Neural crest cell (in vitro differentiated cells): ENCODE data around the gene SPHK2. TPM values are rescaled to one million over a fixed set of nuclear protein-coding genes. Genes with fewer than 3 reads are reported as not detected.
A peak's percentile ranks its signal among the peaks of the same experiment; 100 is the strongest.

Experiments
- DNase-seq: peaks from one replicate; pipeline ENCODE4 v3.0.0; 2021; ENCODE audit warnings: low read depth, mixed read lengths, low spot score
- H3K27ac Mint-ChIP-seq: one replicate; pipeline ENCODE4 v1.8.0; 2021; ENCODE audit warnings: mild to moderate bottlenecking, mixed read lengths; ENCODE audit not compliant: unreplicated experiment
- H3K27me3 Mint-ChIP-seq: 2 replicates; pipeline ENCODE4 v1.8.0; 2021; ENCODE audit warnings: low read depth, mild to moderate bottlenecking, mixed read lengths
- H3K36me3 Mint-ChIP-seq: 2 replicates; pipeline ENCODE4 v1.8.0; 2021; ENCODE audit warnings: low read depth, mild to moderate bottlenecking, mixed read lengths
- H3K4me1 Mint-ChIP-seq: 2 replicates; pipeline ENCODE4 v1.8.0; 2021; ENCODE audit warnings: mixed read lengths
- H3K4me3 Mint-ChIP-seq: one replicate; pipeline ENCODE4 v1.8.0; 2021; ENCODE audit warnings: mild to moderate bottlenecking, mixed read lengths
- H3K9me3 Mint-ChIP-seq: 2 replicates; pipeline ENCODE4 v1.8.0; 2021; ENCODE audit warnings: mixed read lengths
- CTCF ChIP-seq: fragments of 200-600 bp; sonication (generic); conservative IDR thresholded peaks from 2 replicates; pipeline ENCODE4 v1.5.0; 2021; ENCODE audit warnings: antibody characterized with exemption, mild to moderate bottlenecking
- total RNA-seq: library from RNA; stranded (reverse); gene quantifications from 2 replicates; pipeline ENCODE4 v1.2.1, GENCODE V29; 2021

SPHK2 gene
- total RNA-seq, 1 donor from 2014 or later: 50.3 TPM

- Mint-ChIP-seq H3K4me3 (no peak within 1 kb of the TSS), H3K36me3 (no peaks in the 10 kb centered on the region), H3K9me3 (no peaks in the 10 kb centered on the region), H3K27me3 (peaks cover under 1% of the 10 kb centered on the region), H3K27ac (no peak within 1 kb of the TSS), H3K4me1 (peaks cover 4% of the 10 kb centered on the region)
- DNase-seq: no peak
- TF ChIP-seq CTCF: no peak
These were observed 12.6 kb upstream of the SPHK2 start, which contains the start of gene SPACA4 for GRCh38 chr19:48606463-48607358. TSS of gene SPACA4 (plus strand) at chr19:48606742. CDS start at chr19:48606979, 237 bp downstream.

GRCh38 chr19:48607359-48607755 lies 11.9 kb upstream of the SPHK2 start:
- H3K27me3 Mint-ChIP-seq: peaks cover 4% of the 10 kb centered on the region
- no peak for DNase-seq
- no peak for TF ChIP-seq CTCF
- H3K4me1 Mint-ChIP-seq: peaks cover 4% of the 10 kb centered on the region
- no peak overlapping the region for H3K4me3 Mint-ChIP-seq
- H3K36me3 Mint-ChIP-seq: no peaks in the 10 kb centered on the region
- H3K9me3 Mint-ChIP-seq: no peaks in the 10 kb centered on the region
- H3K27ac Mint-ChIP-seq: no peak overlapping the region

DNA sequence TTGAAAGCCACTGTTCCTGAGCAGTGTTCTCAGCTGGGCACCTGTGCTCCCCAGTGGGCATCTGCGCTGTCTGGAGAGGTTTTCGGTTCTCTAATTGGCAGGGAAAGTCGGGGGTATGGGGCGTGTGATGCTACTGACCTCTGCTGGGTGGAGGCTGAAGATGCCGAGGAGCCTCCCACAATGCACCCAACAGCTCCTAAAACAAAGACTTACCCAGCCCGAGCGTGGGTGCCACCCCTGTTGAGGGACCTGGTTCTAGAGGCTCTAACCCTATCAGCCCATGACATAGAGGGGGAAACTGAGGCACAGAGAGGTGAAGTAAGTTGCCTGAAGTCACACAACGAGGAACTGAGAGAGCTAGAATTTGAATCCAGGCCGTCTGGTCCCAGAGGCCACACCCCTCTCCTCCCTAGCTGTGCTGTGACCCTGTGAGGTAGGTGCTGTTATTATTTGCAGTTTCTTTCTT lies 10.5 kb upstream of the SPHK2 start:
- no peak for DNase-seq
- H3K4me1 Mint-ChIP-seq: peaks cover 7% of the 10 kb centered on the region
- peaks cover 3% of the 10 kb centered on the region for H3K36me3 Mint-ChIP-seq
- H3K27ac Mint-ChIP-seq: peak overlapping the region; percentile 75
- H3K4me3 Mint-ChIP-seq: peak overlapping the region; percentile 75
- H3K27me3 Mint-ChIP-seq: peaks cover 7% of the 10 kb centered on the region
- TF ChIP-seq CTCF: peak; percentile 50
- H3K9me3 Mint-ChIP-seq: no peaks in the 10 kb centered on the region

DNA sequence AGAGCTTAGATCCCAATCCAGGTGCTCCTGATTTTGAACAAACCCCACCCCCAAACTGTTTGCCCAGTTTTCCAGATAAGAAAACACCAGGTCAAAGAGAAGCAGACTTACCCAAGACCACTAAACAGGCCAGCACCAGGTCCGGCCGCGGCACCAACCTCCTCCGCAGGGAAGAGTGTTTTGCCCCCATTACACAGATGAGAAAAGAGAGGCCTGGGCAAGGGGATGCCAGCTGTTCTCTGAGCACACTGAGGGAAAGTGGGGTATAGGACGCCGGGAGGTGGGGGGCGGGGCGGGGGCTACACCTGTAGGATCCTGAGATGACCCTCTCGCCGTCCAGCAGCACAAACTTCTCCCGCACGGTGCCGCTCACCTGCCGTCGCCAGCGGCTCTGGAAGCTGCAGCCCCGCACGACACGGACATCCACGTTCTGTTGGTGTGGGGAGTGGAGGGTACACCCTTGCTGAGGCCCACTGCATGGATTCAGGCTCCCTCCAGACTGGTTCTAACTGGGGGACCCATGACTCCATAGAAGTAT lies 9.7 kb upstream of the SPHK2 start:
- Mint-ChIP-seq H3K9me3 (no peaks in the 10 kb centered on the region), H3K27me3 (peaks cover 9% of the 10 kb centered on the region), H3K4me1 (peaks cover 14% of the 10 kb centered on the region), H3K4me3 (peak overlapping the region; percentile 15), H3K36me3 (peaks cover 5% of the 10 kb centered on the region), H3K27ac (no peak overlapping the region)
- DNase-seq: no peak
- TF ChIP-seq CTCF: no peak

- no peak overlapping the region for H3K27ac Mint-ChIP-seq
- no peaks in the 10 kb centered on the region for H3K9me3 Mint-ChIP-seq
- H3K27me3 Mint-ChIP-seq: peaks cover 12% of the 10 kb centered on the region
These were observed 7.4 kb upstream of the SPHK2 start for GRCh38 chr19:48611872-48612271.

More at GRCh38 chr19:48611872-48612271, 7.4 kb upstream of the SPHK2 start:
- Mint-ChIP-seq H3K4me3 (peak overlapping the region; percentile 74), H3K36me3 (peaks cover 12% of the 10 kb centered on the region), H3K4me1 (peaks cover 27% of the 10 kb centered on the region)
- no peak for TF ChIP-seq CTCF
- no peak for DNase-seq
